Keratinocyte (primary cell): ENCODE results near the gene LDLRAD4. TPM values are rescaled to one million over a fixed set of nuclear protein-coding genes. Genes with fewer than 3 reads are reported as not detected.

Source experiments
- DNase-seq: peaks from one replicate; pipeline ENCODE4 v3.0.0-alpha.2; 2011; ENCODE audit warnings: low read depth, missing footprints, low spot score
- FAIRE-seq: peaks from 2 replicates; lab custom pipeline; 2011; peaks lifted over from hg19 to GRCh38; lab: Jason Lieb, UNC
- H2AFZ ChIP-seq: 2 replicates; pipeline ENCODE4 v1.6.0; 2012; ENCODE audit warnings: low read length, control low read depth, inconsistent platforms; ENCODE audit not compliant: control insufficient read depth
- H3K27ac ChIP-seq: 2 replicates; pipeline ENCODE4 v1.5.1; 2011; ENCODE audit warnings: low read length; ENCODE audit not compliant: control insufficient read depth, insufficient read depth
- H3K27me3 ChIP-seq: 3 replicates; pipeline ENCODE4 v1.6.0; 2011; ENCODE audit warnings: low read length; ENCODE audit not compliant: control insufficient read depth, insufficient read depth; ENCODE audit errors: extremely low read depth
- H3K36me3 ChIP-seq, 2 experiments: 2 replicates in 1 of 2; 3 replicates in 1 of 2; pipeline ENCODE4 v1.5.1; 2011; ENCODE audit warnings: low read length in 2 of 2, mild to moderate bottlenecking in 1 of 2; ENCODE audit not compliant: control insufficient read depth in 2 of 2, insufficient read depth in 2 of 2; ENCODE audit errors: extremely low read depth in 1 of 2
- H3K4me1 ChIP-seq: 3 replicates; pipeline ENCODE4 v1.5.1; 2011; ENCODE audit warnings: low read length; ENCODE audit not compliant: control insufficient read depth, insufficient read depth; ENCODE audit errors: extremely low read depth
- H3K4me2 ChIP-seq: 3 replicates; pipeline ENCODE4 v1.6.0; 2011; ENCODE audit warnings: low read depth, low read length; ENCODE audit not compliant: control insufficient read depth, insufficient read depth; ENCODE audit errors: extremely low read depth
- H3K4me3 ChIP-seq, 3 experiments: fragments of 200-600 bp in 1 of 3; sonication (generic) in 1 of 3; 2 replicates in 2 of 3; 3 replicates in 1 of 3; pipeline ENCODE4 v1.5.1; 2011 to 2016; ENCODE audit warnings: low read length in 3 of 3, mild to moderate bottlenecking in 3 of 3, control low read depth in 2 of 3, inconsistent platforms in 1 of 3, low read depth in 1 of 3, mixed read lengths in 1 of 3, mixed run types in 1 of 3, moderate library complexity in 1 of 3; ENCODE audit not compliant: control insufficient read depth in 2 of 3, insufficient read depth in 2 of 3; ENCODE audit errors: extremely low read depth in 1 of 3
- H3K79me2 ChIP-seq: 2 replicates; pipeline ENCODE4 v1.6.0; 2012; ENCODE audit warnings: low read length; ENCODE audit not compliant: control insufficient read depth, insufficient read depth
- H3K9ac ChIP-seq: 3 replicates; pipeline ENCODE4 v1.6.0; 2011; ENCODE audit warnings: low read length; ENCODE audit not compliant: control insufficient read depth, insufficient read depth; ENCODE audit errors: extremely low read depth
- H3K9me1 ChIP-seq: 3 replicates; pipeline ENCODE4 v1.6.0; 2011; ENCODE audit warnings: low read length; ENCODE audit not compliant: control insufficient read depth, insufficient read depth; ENCODE audit errors: extremely low read depth
- H3K9me3 ChIP-seq: 2 replicates; pipeline ENCODE4 v1.5.1; 2012; ENCODE audit warnings: low read depth, low read length; ENCODE audit not compliant: control insufficient read depth
- H4K20me1 ChIP-seq: 3 replicates; pipeline ENCODE4 v1.6.0; 2011; ENCODE audit warnings: low read length; ENCODE audit not compliant: control insufficient read depth, insufficient read depth; ENCODE audit errors: extremely low read depth
- CTCF ChIP-seq, 3 experiments: IDR thresholded peaks in 1 of 3; conservative IDR thresholded peaks in 1 of 3; optimal IDR thresholded peaks in 1 of 3; 2 replicates in 2 of 3; 3 replicates in 1 of 3; pipeline versions ENCODE3 to v1.5.1; 2011; ENCODE audit warnings: low read length in 3 of 3, mild to moderate bottlenecking in 3 of 3, moderate library complexity in 2 of 3, control low read depth in 1 of 3, inconsistent platforms in 1 of 3; ENCODE audit not compliant: insufficient read depth in 2 of 3; ENCODE audit errors: extremely low read depth in 1 of 3
- EZH2 ChIP-seq: IDR thresholded peaks from one replicate; pipeline ENCODE4 v1.6.1; 2012; ENCODE audit warnings: inconsistent platforms, mild to moderate bottlenecking, low read length, moderate library complexity
- dilution Hi-C: fragments of 300-500 bp; cut with MboI; formaldehyde crosslinking; loops from one replicate; pipeline ENCODE4 v1.7.0; 2020; ENCODE audit warnings: low sequenced_read_pairs; ENCODE audit not compliant: extremely low pct_ligation_motif_present
- polyA plus RNA-seq, 5 experiments: library from polyadenylated mRNA; depleted of rRNA in 3 of 5; stranded (reverse) in 3 of 5; stranded (forward) in 1 of 5; unstranded in 1 of 5; fragments of >200 nt; gene quantifications; 1 replicate in 1 of 5; 2 replicates in 3 of 5; 3 replicates in 1 of 5; pipeline versions ENCODE4 v1.2.1 to v1.2.3, GENCODE V29; 2011 to 2012; ENCODE audit warnings: missing spikeins in 2 of 5, low read depth in 1 of 5, low replicate concordance in 1 of 5

LDLRAD4 gene
- polyA plus RNA-seq, 1 donor (not counting 4 experiments of a cell fraction or from before 2014, with no cell fraction given) = not detected

- no peaks in the 10 kb centered on the region for H3K9me1 ChIP-seq
- dilution Hi-C loops = no loop called here
- no peaks in the 10 kb centered on the region for H3K36me3 ChIP-seq
- H3K4me2 ChIP-seq = no peak overlapping the region
- no peaks in the 10 kb centered on the region for H4K20me1 ChIP-seq
- no peak overlapping the region for H3K9ac ChIP-seq
- TF ChIP-seq EZH2 = no peak
- TF ChIP-seq CTCF (optimal IDR thresholded peaks at IDR 0.05 in 1 of 3, IDR thresholded peaks at IDR 0.05 in 1 of 3, conservative IDR thresholded peaks at IDR 0.05 in 1 of 3; ENCODE audit: extremely low read depth in 1 of 3, insufficient read depth in 2 of 3, low read length in 3 of 3) = no peak
- no peak overlapping the region for H3K27ac ChIP-seq
- no peak overlapping the region for H3K4me3 ChIP-seq
- no peaks in the 10 kb centered on the region for H3K4me1 ChIP-seq
- DNase-seq (no peak), FAIRE-seq (no peak)
- no peaks in the 10 kb centered on the region for H3K27me3 ChIP-seq
- no peaks in the 10 kb centered on the region for H3K79me2 ChIP-seq
- H2AFZ ChIP-seq = no peak overlapping the region
- H3K9me3 ChIP-seq = no peaks in the 10 kb centered on the region
These were observed 13.7 kb downstream of the LDLRAD4 start for GRCh38 chr18:13232086-13232917.

GRCh38 chr18:13232971-13233786 is 14.6 kb downstream of the LDLRAD4 start:
- Histone ChIP-seq H3K79me2 (no peaks in the 10 kb centered on the region), H3K27me3 (no peaks in the 10 kb centered on the region)

More at GRCh38 chr18:13232971-13233786, 14.6 kb downstream of the LDLRAD4 start:
- TF ChIP-seq CTCF (optimal IDR thresholded peaks at IDR 0.05 in 1 of 3, IDR thresholded peaks at IDR 0.05 in 1 of 3, conservative IDR thresholded peaks at IDR 0.05 in 1 of 3; ENCODE audit: extremely low read depth in 1 of 3, insufficient read depth in 2 of 3, low read length in 3 of 3) (no peak), EZH2 (no peak)
- dilution Hi-C loops = no loop called here
- Histone ChIP-seq H3K27ac (no peak overlapping the region), H4K20me1 (no peaks in the 10 kb centered on the region), H3K9me1 (no peaks in the 10 kb centered on the region), H2AFZ (no peak overlapping the region), H3K4me3 (no peak overlapping the region), H3K9me3 (no peaks in the 10 kb centered on the region), H3K4me1 (no peaks in the 10 kb centered on the region), H3K36me3 (no peaks in the 10 kb centered on the region), H3K4me2 (no peak overlapping the region), H3K9ac (no peak overlapping the region)
- DNase-seq = no peak
- no peak for FAIRE-seq
